GM21619 (cell line): ENCODE results near the gene SCAMP1.

Source experiments
- ATAC-seq: cut with Tn5 transposase; IDR thresholded peaks from one replicate; pipeline ENCODE4 v1.9.1; 2021; ENCODE audit not compliant: unreplicated experiment

The SCAMP1 gene

DNA sequence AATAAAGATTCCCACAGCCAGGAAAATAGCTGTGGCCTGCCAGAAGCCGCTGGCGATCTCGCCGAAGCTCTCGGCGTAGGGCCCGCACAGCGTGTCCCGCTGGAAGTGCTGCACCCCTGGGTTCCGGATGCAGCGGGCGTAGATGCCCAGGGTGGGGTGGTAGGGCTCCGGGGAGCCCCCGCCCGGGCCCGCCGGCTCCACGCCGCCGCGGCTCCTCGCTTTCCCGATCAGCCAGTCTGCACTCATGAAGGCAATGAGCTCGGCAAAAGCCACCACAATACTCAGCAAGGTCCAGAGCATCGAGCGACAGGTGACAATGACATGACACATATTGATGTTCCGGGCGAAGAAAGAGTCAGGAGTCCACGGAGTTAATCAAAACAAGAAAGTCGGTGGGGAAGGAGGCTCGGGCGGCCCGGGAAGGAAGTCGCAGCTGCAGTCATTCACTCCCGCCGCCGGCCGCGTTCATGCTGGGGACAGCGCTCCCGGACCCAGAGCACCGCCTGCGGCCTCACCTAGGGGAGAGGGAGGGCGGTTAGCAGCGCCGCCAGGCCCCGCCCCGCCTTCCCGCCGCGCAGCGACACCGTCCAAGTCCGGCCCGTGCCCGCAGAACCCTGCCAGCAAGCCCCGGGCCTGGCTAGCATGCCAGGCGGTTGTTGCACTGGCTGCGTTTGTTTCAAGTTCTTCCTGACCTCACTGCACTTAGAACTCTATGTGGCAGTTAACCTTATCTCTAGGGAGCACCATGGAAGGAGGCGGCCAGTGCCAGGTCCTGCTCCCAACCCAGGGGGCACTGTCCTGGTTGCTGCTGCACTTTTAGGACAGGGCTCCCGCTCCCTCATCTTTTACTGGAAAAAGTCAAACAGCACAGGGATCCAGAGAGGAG lies 149.7 kb downstream of the SCAMP1 start:
- peak; percentile 73 for ATAC-seq

DNA sequence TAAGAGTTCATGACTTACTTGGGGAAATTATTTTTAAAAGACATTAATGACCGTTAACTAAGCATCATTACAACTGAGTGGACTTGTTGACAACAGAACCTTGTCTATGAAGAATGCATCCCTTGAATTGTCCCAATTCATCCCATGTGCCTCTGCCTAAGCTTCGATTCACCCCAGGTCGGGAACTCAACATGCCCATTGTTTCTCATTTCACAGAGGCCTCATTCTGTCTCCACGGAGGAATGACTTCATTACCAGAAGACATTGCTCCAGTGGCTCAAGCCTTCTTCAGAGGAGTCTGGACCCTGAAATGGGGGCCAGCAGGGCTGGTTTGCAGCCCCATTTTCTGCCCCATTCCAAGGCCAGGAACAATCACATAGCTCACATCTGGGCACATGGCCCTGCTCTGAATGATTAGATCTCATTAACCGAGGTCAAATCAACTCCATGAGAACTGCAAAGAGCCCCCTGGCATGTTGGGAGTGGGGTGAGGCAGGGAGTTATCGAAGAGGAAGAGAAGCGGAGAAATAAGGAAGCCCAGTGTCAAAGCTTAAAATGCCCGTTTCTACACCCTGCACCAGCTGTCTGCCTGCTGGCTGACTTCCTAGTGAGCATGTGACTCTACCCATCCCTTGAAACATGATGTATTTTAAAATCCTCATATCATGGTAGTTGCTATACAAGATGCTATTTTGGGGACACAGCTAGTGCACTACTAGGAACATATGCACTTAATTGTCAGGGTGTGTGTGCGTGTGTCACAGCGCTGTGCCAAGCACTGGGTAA lies 150.9 kb downstream of the SCAMP1 start:
- no peak for ATAC-seq

GRCh38 chr5:78512435-78512834 lies 152.0 kb downstream of the SCAMP1 start:
- ATAC-seq, result no peak

DNA sequence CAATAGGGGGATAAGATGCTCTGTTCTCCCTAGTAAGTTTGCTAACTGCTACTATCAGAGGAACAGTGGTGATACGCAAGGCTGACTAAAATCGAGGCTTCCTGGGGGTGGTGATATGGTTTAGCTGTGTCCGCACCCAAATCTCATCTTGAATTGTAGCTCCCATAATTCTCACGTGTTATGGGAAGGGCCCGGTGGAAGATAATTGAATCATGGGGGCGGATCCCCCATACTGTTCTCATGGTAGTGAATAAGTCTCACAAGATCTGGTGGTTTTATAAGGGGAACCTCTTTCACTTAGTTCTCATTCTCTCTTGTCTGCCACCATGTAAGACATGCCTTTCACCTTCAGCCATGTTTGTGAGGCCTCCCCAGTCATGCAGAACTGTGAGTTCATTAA lies 153.0 kb downstream of the SCAMP1 start:
- no peak for ATAC-seq

DNA sequence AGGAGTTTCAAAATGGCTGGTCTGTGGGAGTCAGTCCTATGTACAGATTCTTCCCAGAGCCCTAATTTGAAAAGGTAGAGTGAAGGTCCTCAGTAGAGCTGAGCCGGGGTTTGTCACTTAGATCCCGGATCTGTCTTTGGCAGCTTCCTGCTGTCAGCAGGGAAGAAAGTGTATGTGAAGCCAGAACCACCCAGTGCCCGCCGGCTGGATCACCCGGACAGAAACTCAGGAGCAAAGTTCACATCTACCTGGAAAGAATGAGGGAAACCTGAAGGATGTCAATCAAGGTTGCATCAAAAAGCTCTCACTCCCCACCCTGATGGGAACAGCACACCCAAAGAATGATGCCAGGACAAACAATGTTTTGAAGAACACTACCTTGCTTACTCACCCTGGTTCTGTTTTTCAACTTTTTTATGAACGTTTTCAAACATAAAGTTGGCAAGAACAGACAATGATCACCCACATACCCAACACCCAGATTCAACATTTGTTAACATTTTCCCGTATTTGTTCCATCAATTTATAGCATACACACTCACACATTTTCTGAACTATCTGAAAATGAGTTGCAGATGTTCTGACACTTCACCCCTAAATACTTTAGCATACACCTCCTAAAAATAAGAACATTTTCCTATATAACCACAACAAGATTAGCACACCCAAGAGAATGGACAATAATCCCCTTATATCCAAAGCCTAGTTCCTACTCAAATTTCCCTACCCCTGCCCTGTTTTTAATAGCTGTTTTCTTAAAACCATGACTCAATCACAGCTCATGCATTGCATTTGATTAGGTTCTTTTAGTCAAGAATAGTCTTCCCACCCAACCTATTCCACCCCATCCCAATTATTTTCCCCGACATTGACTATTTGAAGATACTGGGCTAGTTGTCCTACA lies 154.3 kb downstream of the SCAMP1 start:
- no peak for ATAC-seq

GRCh38 chr5:78515670-78516069 lies 155.3 kb downstream of the SCAMP1 start:
- no peak for ATAC-seq

DNA sequence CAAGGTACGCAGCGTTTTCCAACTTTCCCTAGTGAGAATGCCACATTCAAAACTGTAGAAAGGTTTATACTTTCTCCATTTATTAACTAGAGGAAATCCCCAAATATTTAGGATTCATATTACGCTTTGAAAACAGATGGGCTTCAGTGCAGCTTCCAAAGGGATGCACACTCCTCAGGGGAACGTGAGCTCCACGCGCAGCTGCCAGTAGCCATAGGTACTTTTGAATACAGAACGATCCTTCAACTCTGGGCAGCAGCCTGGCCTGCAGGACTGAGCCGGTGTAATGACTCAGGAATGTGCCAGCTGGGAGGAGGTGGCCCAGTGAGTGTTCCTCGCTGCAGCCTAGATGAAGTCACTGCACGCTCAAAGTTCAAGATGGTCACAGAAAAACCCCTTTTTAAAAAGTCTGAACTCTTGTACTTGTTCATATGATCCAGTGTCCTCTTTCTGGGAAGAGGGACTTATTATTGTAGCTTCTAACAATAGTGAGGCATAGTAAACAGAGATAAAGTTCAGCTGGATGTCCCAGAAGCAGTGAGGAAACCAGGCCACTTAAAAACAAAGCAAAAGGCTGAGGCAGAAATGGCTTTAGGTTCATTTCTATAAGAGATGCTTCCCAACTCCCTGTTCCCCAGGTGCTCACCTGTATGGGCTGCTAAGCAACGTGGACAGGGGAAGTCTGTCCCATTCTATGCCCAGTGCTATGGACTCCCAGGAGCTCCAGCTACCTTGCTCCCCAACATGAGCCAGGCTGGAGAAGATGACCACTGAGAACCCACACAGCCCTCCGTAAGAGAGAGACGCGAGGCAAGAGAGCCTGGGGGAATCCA lies 158.2 kb downstream of the SCAMP1 start:
- no peak for ATAC-seq

DNA sequence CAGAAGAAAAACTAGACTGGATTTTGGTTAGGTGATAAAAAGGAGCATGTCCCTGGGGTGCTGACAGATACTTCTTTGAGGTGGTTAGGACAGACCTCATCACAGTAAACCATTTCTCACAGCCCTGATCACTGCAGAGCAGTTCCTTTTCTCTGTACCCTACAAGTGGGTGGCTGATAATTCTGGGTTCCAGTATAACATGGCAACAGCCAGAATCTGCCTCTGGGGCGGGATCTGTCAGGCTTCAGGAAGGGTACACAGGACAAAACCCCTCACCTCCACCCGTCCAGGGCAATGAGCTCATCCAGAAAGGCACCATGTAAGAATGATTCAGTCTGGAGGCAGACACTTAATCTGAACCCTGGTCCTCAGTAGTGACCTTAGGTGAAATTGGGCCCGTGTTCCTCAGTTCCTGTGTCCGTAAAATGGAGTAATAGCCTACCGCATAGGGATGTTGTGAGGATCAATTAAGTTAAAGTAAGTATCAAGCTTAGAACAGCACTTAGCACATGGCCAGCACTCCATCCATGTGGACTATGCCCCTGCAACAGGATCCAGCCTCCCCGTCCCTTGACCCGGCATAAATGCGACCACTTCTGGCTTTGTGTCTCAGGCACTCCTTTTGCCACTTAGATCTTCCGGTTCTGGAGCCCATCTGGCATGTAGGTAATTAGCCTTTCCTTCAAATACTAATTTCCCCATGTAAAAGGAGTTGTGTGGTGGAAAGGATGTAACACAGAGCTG lies 159.0 kb downstream of the SCAMP1 start:
- ATAC-seq, result no peak

DNA sequence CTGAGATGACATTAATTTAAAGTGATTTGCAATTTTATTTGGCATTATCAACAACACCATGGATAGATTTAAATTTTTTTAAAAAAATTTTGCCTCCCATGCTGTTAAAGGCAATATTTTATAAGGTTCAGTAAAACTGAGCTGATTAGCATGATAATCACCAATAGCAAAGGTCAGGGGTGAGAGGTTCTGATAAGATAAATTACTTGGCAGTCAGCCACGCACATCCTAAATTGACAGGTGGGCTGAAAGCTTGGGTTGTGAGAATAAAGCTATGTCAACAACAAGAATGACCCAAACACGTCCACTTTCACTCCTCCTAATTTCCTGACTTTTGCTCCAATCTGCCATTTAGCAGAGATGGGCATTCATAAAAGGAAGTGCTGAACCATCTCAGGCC lies 161.0 kb downstream of the SCAMP1 start:
- ATAC-seq, result no peak

DNA sequence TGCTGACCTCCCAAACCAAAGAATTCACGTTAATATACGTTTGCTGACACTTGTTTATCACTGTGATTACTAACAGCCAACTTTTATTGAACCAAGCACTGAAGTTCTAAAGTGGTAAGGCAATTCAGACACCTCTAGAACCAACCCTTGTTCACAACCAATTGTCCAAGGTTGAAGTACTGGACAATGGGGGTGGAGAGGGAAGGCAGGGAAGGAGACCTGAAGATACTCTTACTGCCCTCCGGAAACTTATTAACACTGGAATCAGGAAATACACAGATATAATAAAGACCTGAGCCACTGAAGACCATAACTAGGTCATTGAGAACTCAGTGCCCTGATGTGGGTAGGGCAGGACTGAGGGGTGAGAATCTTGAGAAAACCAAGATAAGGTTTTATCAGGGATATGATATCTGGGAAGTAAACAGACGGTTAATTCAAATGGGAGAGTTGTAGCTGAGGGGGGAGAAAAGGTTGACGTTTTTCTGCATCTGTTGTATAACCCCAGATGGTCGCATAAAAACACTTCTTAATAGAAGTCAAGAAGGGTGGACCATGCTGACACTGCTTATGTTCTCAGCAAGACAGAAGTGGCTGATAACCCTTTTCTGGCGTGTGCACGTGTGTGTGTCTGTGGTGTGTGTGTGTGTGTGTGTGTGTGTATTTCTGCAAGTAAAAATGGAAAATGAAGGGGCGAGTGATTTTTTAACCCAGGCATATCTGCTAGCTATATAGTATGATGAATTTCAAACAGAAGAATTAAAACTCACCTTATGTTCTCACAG lies 162.3 kb downstream of the SCAMP1 start:
- ATAC-seq, result no peak

DNA sequence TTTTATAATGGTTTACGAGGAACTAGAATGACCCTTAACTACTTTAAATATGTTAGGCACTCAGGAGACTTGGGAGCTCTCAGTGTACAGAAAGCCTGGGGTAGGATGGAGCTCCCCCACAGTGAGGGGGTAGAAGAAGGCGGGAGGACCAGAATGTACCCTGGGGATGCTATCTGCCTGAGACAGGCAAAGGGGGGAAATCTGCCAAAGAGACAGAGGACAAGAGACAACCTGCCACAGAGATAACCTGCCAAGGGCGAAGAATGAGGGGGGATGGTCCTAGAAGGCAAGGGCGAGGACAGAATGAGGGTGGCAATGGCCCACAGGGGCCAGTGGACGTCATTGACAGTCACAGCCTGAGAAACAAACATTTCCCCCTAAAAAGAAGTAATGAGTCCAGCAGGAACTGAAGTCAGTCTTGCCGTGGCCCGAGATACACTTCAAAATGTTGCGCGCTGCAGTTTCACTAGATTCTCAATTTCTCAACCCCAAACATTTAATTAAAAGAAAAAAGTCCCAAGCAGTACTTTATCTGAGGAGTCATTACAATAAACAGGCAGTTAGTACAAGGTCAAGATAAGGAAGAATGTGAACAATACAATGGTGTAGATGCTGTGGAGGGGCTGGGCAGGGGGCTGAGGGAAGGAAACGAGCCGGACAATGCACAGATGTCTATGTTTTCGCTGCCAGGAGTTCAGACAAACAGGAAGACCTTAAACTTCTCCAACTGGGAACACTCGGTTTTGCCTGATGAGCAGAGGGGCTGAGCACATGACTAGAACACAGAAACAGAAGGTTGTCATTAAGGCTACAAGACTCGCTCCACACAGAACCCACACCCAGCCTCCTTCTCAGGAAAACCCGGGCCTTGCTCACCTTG lies 163.1 kb downstream of the SCAMP1 start:
- ATAC-seq, result no peak

GRCh38 chr5:78526049-78526525 lies 165.7 kb downstream of the SCAMP1 start:
- no peak for ATAC-seq

- ATAC-seq, result no peak
Observed at GRCh38 chr5:78527054-78527859, 166.8 kb downstream of the SCAMP1 start.

GRCh38 chr5:78527925-78528324 lies 167.5 kb downstream of the SCAMP1 start:
- ATAC-seq, result no peak
